ENCODE measurements around the gene CDYL.
"Not testable (repeated sequence)": the region's sequence is repeated elsewhere in the genome, so short reads cannot be mapped to it uniquely, and the experiment has no call there.

Gene CDYL

GRCh38 chr6:4848382-4849068 is 72.3 kb downstream of the CDYL start:
- no peak for FAIRE-seq

- FAIRE-seq: no peak
Measured at GRCh38 chr6:4849226-4850022, 73.2 kb downstream of the CDYL start.

GRCh38 chr6:4851035-4851434 is 74.8 kb downstream of the CDYL start:
- no peak for FAIRE-seq

GRCh38 chr6:4852186-4852585 is 76.0 kb downstream of the CDYL start:
- FAIRE-seq: not testable (repeated sequence)

- FAIRE-seq: no peak
Measured at GRCh38 chr6:4852938-4853337, 76.7 kb downstream of the CDYL start.

GRCh38 chr6:4853349-4853748 is 77.1 kb downstream of the CDYL start:
- no peak for FAIRE-seq

- FAIRE-seq: no peak
Measured at GRCh38 chr6:4853782-4854511, 77.7 kb downstream of the CDYL start.

GRCh38 chr6:4856785-4857184 is 80.6 kb downstream of the CDYL start:
- FAIRE-seq: no peak

- FAIRE-seq: no peak
Measured at GRCh38 chr6:4858194-4859015, 82.2 kb downstream of the CDYL start.

- FAIRE-seq: peak; percentile 10
Measured at GRCh38 chr6:4860387-4860786, 84.2 kb downstream of the CDYL start.

GRCh38 chr6:4861564-4861963 is 85.4 kb downstream of the CDYL start:
- FAIRE-seq: no peak

- no peak for FAIRE-seq
Measured at GRCh38 chr6:4864519-4864918, 88.3 kb downstream of the CDYL start.

GRCh38 chr6:4865006-4865405 is 88.8 kb downstream of the CDYL start:
- not testable (repeated sequence) for FAIRE-seq

- no peak for FAIRE-seq
Measured at GRCh38 chr6:4870821-4871494, 94.8 kb downstream of the CDYL start.

- no peak for FAIRE-seq
Measured at GRCh38 chr6:4871825-4872224, 95.6 kb downstream of the CDYL start.

GRCh38 chr6:4872841-4873240 is 96.6 kb downstream of the CDYL start:
- no peak for FAIRE-seq

- FAIRE-seq: no peak
Measured at GRCh38 chr6:4873928-4874327, 97.7 kb downstream of the CDYL start.

GRCh38 chr6:4879741-4880275 is 103.6 kb downstream of the CDYL start:
- FAIRE-seq: no peak

- no peak for FAIRE-seq
Measured at GRCh38 chr6:4880363-4880762, 104.2 kb downstream of the CDYL start.

GRCh38 chr6:4883298-4883697 is 107.1 kb downstream of the CDYL start:
- FAIRE-seq: no peak

- no peak for FAIRE-seq
Measured at GRCh38 chr6:4884646-4885340, 108.6 kb downstream of the CDYL start.

Measured in colon (tissue), 2 donors.